Endothelial cell of umbilical vein (primary cell): Measurements from ENCODE around the gene MAN1A1. TPM values are rescaled to one million over a fixed set of nuclear protein-coding genes. Genes with fewer than 3 reads are reported as not detected.

Experiments
- BruUV-seq: library from RNA; stranded (reverse); fragments of 400-500 nt; replicated peaks from 2 replicates; lab custom pipeline; 2021; lab: Mats Ljungman, UMichigan
- CTCF ChIA-PET: fragments of 300-600, 350-600 bp; sonication (Branson Sonifier 250); formaldehyde crosslinking; loops from one replicate; lab custom pipeline; 2021; ENCODE audit warnings: antibody characterized with exemption, inconsistent platforms; lab: Charles Lee
- POLR2A ChIA-PET: fragments of 300-600, 350-600 bp; sonication (Branson Sonifier 250); formaldehyde crosslinking; loops from one replicate; lab custom pipeline; 2021; ENCODE audit warnings: antibody characterized with exemption, inconsistent platforms; lab: Charles Lee
- DNase-seq: peaks from one replicate; pipeline ENCODE4 v3.0.0-alpha.2; 2011; ENCODE audit warnings: low read depth, low spot score
- FAIRE-seq: peaks from 2 replicates; lab custom pipeline; 2011; peaks lifted over from hg19 to GRCh38; lab: Jason Lieb, UNC
- H2AFZ ChIP-seq: 2 replicates; pipeline ENCODE4 v1.6.0; 2012; ENCODE audit warnings: low read depth, low read length, control low read depth, inconsistent platforms
- H3K27ac ChIP-seq: 2 replicates; pipeline ENCODE4 v1.5.1; 2011; ENCODE audit warnings: low read depth, mild to moderate bottlenecking, control low read depth, low read length, moderate library complexity; ENCODE audit not compliant: insufficient read depth
- H3K27me3 ChIP-seq, 2 experiments: 2 replicates each; pipeline versions ENCODE4 v1.6.0 to v1.6.1; 2011; ENCODE audit warnings: low read length in 2 of 2, mixed read lengths in 1 of 2; ENCODE audit not compliant: control insufficient read depth in 2 of 2, insufficient read depth in 2 of 2
- H3K36me3 ChIP-seq, 2 experiments: 2 replicates in 1 of 2; 3 replicates in 1 of 2; pipeline ENCODE4 v1.5.1; 2011; ENCODE audit warnings: low read length in 2 of 2, mild to moderate bottlenecking in 1 of 2, moderate library complexity in 1 of 2; ENCODE audit not compliant: control insufficient read depth in 2 of 2, insufficient read depth in 2 of 2; ENCODE audit errors: extremely low read depth in 1 of 2
- H3K4me1 ChIP-seq: 3 replicates; pipeline ENCODE4 v1.5.1; 2011; ENCODE audit warnings: mild to moderate bottlenecking, low read length; ENCODE audit not compliant: control insufficient read depth, insufficient read depth; ENCODE audit errors: extremely low read depth
- H3K4me2 ChIP-seq: 2 replicates; pipeline ENCODE4 v1.6.1; 2011; ENCODE audit warnings: low read length, control low read depth, mixed read lengths; ENCODE audit not compliant: insufficient read depth
- H3K4me3 ChIP-seq, 3 experiments: fragments of 200-600 bp in 1 of 3; sonication (generic), shearing (Covaris generic) in 1 of 3; replicated peaks in 1 of 3; 2 replicates each; pipeline ENCODE4 v1.5.1; 2011 to 2016; ENCODE audit warnings: control low read depth in 3 of 3, low read length in 3 of 3, mild to moderate bottlenecking in 2 of 3, inconsistent platforms in 1 of 3, low read depth in 1 of 3, moderate library complexity in 1 of 3; ENCODE audit not compliant: insufficient read depth in 1 of 3
- H3K79me2 ChIP-seq: 2 replicates; pipeline ENCODE4 v1.6.0; 2012; ENCODE audit warnings: low read length, inconsistent platforms; ENCODE audit not compliant: control insufficient read depth, insufficient read depth
- H3K9ac ChIP-seq: replicated peaks from 2 replicates; pipeline ENCODE3; 2011; ENCODE audit warnings: low read length, control low read depth; ENCODE audit not compliant: insufficient read depth; ENCODE audit errors: extremely low read depth
- H3K9me1 ChIP-seq: replicated peaks from 3 replicates; pipeline ENCODE4 v1.6.0; 2011; ENCODE audit warnings: mild to moderate bottlenecking, low read length; ENCODE audit not compliant: control insufficient read depth, insufficient read depth; ENCODE audit errors: extremely low read depth
- H3K9me3 ChIP-seq: replicated peaks from 2 replicates; pipeline ENCODE4 v1.5.1; 2012; ENCODE audit warnings: low read length, inconsistent platforms; ENCODE audit not compliant: control insufficient read depth, insufficient read depth
- H4K20me1 ChIP-seq: replicated peaks from 2 replicates; pipeline ENCODE3; 2011; ENCODE audit warnings: mild to moderate bottlenecking, low read length; ENCODE audit not compliant: control insufficient read depth, insufficient read depth; ENCODE audit errors: extremely low read depth
- CTCF ChIP-seq, 2 donors: IDR thresholded peaks; 1 replicate in 1 of 2; 2 replicates in 1 of 2; pipeline ENCODE4 v1.5.1; 2011; ENCODE audit warnings: low read length in 2 of 2, mild to moderate bottlenecking in 2 of 2, moderate library complexity in 2 of 2, control low read depth in 1 of 2, inconsistent platforms in 1 of 2, low read depth in 1 of 2; ENCODE audit not compliant: insufficient read depth in 1 of 2; ENCODE audit errors: extremely low read depth in 1 of 2
- EZH2 ChIP-seq: IDR thresholded peaks from 2 replicates; pipeline ENCODE4 v1.6.1; 2012; ENCODE audit warnings: borderline replicate concordance, low read depth, mild to moderate bottlenecking, moderate library complexity, low read length, inconsistent platforms; ENCODE audit not compliant: severe bottlenecking
- FOS ChIP-seq: IDR thresholded peaks from 2 replicates; pipeline ENCODE4 v1.6.1; 2011; ENCODE audit warnings: mild to moderate bottlenecking, low read length, moderate library complexity, borderline replicate concordance; ENCODE audit not compliant: insufficient read depth
- GATA2 ChIP-seq: IDR thresholded peaks from 2 replicates; pipeline ENCODE4 v1.7.0; 2011; ENCODE audit warnings: low read depth, mild to moderate bottlenecking, moderate library complexity, mixed read lengths, low read length; ENCODE audit not compliant: insufficient read length, insufficient read depth
- JUN ChIP-seq: IDR thresholded peaks from 2 replicates; pipeline ENCODE4 v1.6.1; 2011; ENCODE audit warnings: borderline replicate concordance, low read depth; ENCODE audit not compliant: insufficient read length, insufficient read depth
- MAX ChIP-seq: IDR thresholded peaks from 2 replicates; pipeline ENCODE4 v1.6.1; 2011; ENCODE audit not compliant: insufficient read depth, insufficient read length
- MYC ChIP-seq: IDR thresholded peaks from one replicate; pipeline ENCODE4 v1.6.1; 2011; ENCODE audit warnings: mild to moderate bottlenecking, low read depth, low read length
- POLR2A ChIP-seq: IDR thresholded peaks from 2 replicates; pipeline ENCODE4 v1.6.1; 2012; ENCODE audit warnings: low read depth, mild to moderate bottlenecking, control low read depth, low read length
- POLR2AphosphoS5 ChIP-seq: IDR thresholded peaks from 2 replicates; pipeline ENCODE4 v1.6.1; 2012; ENCODE audit warnings: low read depth, mild to moderate bottlenecking, control low read depth, low read length, moderate library complexity; ENCODE audit not compliant: insufficient read depth
- dilution Hi-C: fragments of 300-500 bp; cut with MboI; formaldehyde crosslinking; loops from one replicate; pipeline ENCODE4 v1.15.0; 2019; ENCODE audit warnings: low sequenced_read_pairs; ENCODE audit not compliant: extremely low pct_ligation_motif_present
- intact Hi-C: fragments of 100-400 bp; cut with micrococcal nuclease; formaldehyde crosslinking; loops from one replicate; pipeline ENCODE4 v1.10.0; 2022
- polyA plus RNA-seq, 4 experiments: library from polyadenylated mRNA; depleted of rRNA in 3 of 4; stranded (reverse) in 3 of 4; unstranded in 1 of 4; fragments of >200 nt; gene quantifications; 2 replicates each; pipeline versions ENCODE4 v1.2.1 to v1.2.3, GENCODE V29; 2011 to 2012; ENCODE audit warnings: missing spikeins in 1 of 4
- total RNA-seq: library from RNA; stranded (reverse); gene quantifications from 2 replicates; pipeline ENCODE4 v1.2.3, GENCODE V29; 2021

Gene MAN1A1
- total and polyA plus RNA-seq, 2 donors (not counting 3 experiments of a cell fraction or from before 2014, with no cell fraction given), result 3.3 to 12.9 TPM

- no peaks in the 10 kb centered on the region for H3K9me1 ChIP-seq
- no peaks in the 10 kb centered on the region for H3K9me3 ChIP-seq
- no peak overlapping the region for H3K27ac ChIP-seq
- DNase-seq (no peak), FAIRE-seq (no peak)
- intact Hi-C loops (no loop called here), dilution Hi-C loops (no loop called here)
- ChIA-PET POLR2A (no interaction called here), CTCF (interaction anchor here (1.4 kb wide), 1 partner anchor 26 kb away, joined by 3 read pairs; no protein-coding TSS in a partner anchor)
- no peaks in the 10 kb centered on the region for H3K79me2 ChIP-seq
- no peak overlapping the region for H2AFZ ChIP-seq
- no peaks in the 10 kb centered on the region for H3K36me3 ChIP-seq
- no peak overlapping the region for H3K4me2 ChIP-seq
- TF ChIP-seq POLR2A (no peak), EZH2 (no peak), POLR2AphosphoS5 (no peak), FOS (no peak), GATA2 (no peak), MYC (no peak), MAX (no peak), CTCF (IDR thresholded peaks at IDR 0.05; ENCODE audit: extremely low read depth in 1 of 2, insufficient read depth in 1 of 2, low read depth in 1 of 2, low read length in 2 of 2) (no peak), JUN (no peak)
- H3K4me1 ChIP-seq, result peaks cover 3% of the 10 kb centered on the region
- no TSS peak for BruUV-seq
- no peak overlapping the region for H3K4me3 ChIP-seq
- no peaks in the 10 kb centered on the region for H4K20me1 ChIP-seq
- H3K9ac ChIP-seq, result no peak overlapping the region
- H3K27me3 ChIP-seq, result no peaks in the 10 kb centered on the region
These were observed 49.9 kb downstream of the MAN1A1 start for GRCh38 chr6:119299694-119300093.
